ENCODE results near the gene CCDC9.

Gene CCDC9

GRCh38 chr19:47241919-47242577, 14.3 kb upstream of the CCDC9 start:
- no peak for TF ChIP-seq RAD21 (IDR thresholded peaks at IDR 0.05; ENCODE audit: low read depth)
- no peak for TF ChIP-seq ZBTB7A (IDR thresholded peaks at IDR 0.05; ENCODE audit: low read depth)
- no peak for TF ChIP-seq EGR1 (IDR thresholded peaks at IDR 0.05)
- TF ChIP-seq YY1 (IDR thresholded peaks at IDR 0.05; ENCODE audit: low read depth), result no peak
- no peak for TF ChIP-seq TCF12 (IDR thresholded peaks at IDR 0.05; ENCODE audit: low read depth)
- TF ChIP-seq EP300 (IDR thresholded peaks at IDR 0.05; ENCODE audit: borderline replicate concordance), result no peak
- no peak for TF ChIP-seq TEAD4 (IDR thresholded peaks at IDR 0.05)
- TF ChIP-seq REST (IDR thresholded peaks at IDR 0.05; ENCODE audit: low read depth), result no peak
- no peak for TF ChIP-seq CEBPB (IDR thresholded peaks at IDR 0.05)

GRCh38 chr19:47243364-47243775, 13.0 kb upstream of the CCDC9 start:
- no peak for TF ChIP-seq YY1 (IDR thresholded peaks at IDR 0.05; ENCODE audit: low read depth)
- no peak for TF ChIP-seq CREB1 (IDR thresholded peaks at IDR 0.05; ENCODE audit: low read depth)
- TF ChIP-seq TEAD4 (IDR thresholded peaks at IDR 0.05), result no peak
- TF ChIP-seq RAD21 (IDR thresholded peaks at IDR 0.05; ENCODE audit: low read depth), result no peak
- no peak for TF ChIP-seq TAF1 (IDR thresholded peaks at IDR 0.05; ENCODE audit: low read depth)
- no peak for TF ChIP-seq USF1 (IDR thresholded peaks at IDR 0.05)
- no peak for TF ChIP-seq NFIC (IDR thresholded peaks at IDR 0.05)
- no peak for TF ChIP-seq FOXM1 (IDR thresholded peaks at IDR 0.05; ENCODE audit: borderline replicate concordance, low read depth)
- TF ChIP-seq EP300 (IDR thresholded peaks at IDR 0.05; ENCODE audit: borderline replicate concordance), result no peak
- no peak for TF ChIP-seq CEBPB (IDR thresholded peaks at IDR 0.05)

GRCh38 chr19:47243776-47244547, 12.4 kb upstream of the CCDC9 start:
- no peak for TF ChIP-seq TAF1 (IDR thresholded peaks at IDR 0.05; ENCODE audit: low read depth)
- TF ChIP-seq REST (IDR thresholded peaks at IDR 0.05; ENCODE audit: low read depth), result no peak
- TF ChIP-seq NFIC (IDR thresholded peaks at IDR 0.05), result peak; percentile 45; the same call in 1 of the 2 replicates
- peak; percentile 69 for TF ChIP-seq ZBTB7A (IDR thresholded peaks at IDR 0.05; ENCODE audit: low read depth)
- peak; percentile 96 for TF ChIP-seq MAX (IDR thresholded peaks at IDR 0.05)
- TF ChIP-seq TCF12 (IDR thresholded peaks at IDR 0.05; ENCODE audit: low read depth), result peak; percentile 75
- no peak for TF ChIP-seq CREB1 (IDR thresholded peaks at IDR 0.05; ENCODE audit: low read depth)
- TF ChIP-seq TEAD4 (IDR thresholded peaks at IDR 0.05), result 0 out of 2 replicates have a peak, but pooled peaks have one; percentile 11
- no peak for TF ChIP-seq EGR1 (IDR thresholded peaks at IDR 0.05)
- TF ChIP-seq EP300 (IDR thresholded peaks at IDR 0.05; ENCODE audit: borderline replicate concordance), result no peak; the same call in 1 of the 2 replicates
- TF ChIP-seq USF1 (IDR thresholded peaks at IDR 0.05), result peak; percentile 46
- TF ChIP-seq RAD21 (IDR thresholded peaks at IDR 0.05; ENCODE audit: low read depth), result peak; percentile 94
- TF ChIP-seq CEBPB (IDR thresholded peaks at IDR 0.05), result peak; percentile 85; the same call in 1 of the 2 replicates
- TF ChIP-seq FOXM1 (IDR thresholded peaks at IDR 0.05; ENCODE audit: borderline replicate concordance, low read depth), result no peak
- no peak for TF ChIP-seq YY1 (IDR thresholded peaks at IDR 0.05; ENCODE audit: low read depth)

GRCh38 chr19:47247308-47247990, 8.9 kb upstream of the CCDC9 start:
- peak; percentile 64 for TF ChIP-seq RAD21 (IDR thresholded peaks at IDR 0.05; ENCODE audit: low read depth)
- TF ChIP-seq TEAD4 (IDR thresholded peaks at IDR 0.05), result no peak

- peak; percentile 85 for TF ChIP-seq CEBPB (IDR thresholded peaks at IDR 0.05)
Observed at GRCh38 chr19:47253016-47253415, 3.3 kb upstream of the CCDC9 start.

- TF ChIP-seq TEAD4 (IDR thresholded peaks at IDR 0.05) (peak; percentile 97), NFIC (IDR thresholded peaks at IDR 0.05) (peak; percentile 83), ZBTB7A (IDR thresholded peaks at IDR 0.05; ENCODE audit: low read depth) (0 out of 2 replicates have a peak, but pooled peaks have one; percentile 42), REST (IDR thresholded peaks at IDR 0.05; ENCODE audit: low read depth) (no peak), CEBPB (IDR thresholded peaks at IDR 0.05) (peak; percentile 42; the same call in 1 of the 2 replicates), TAF1 (IDR thresholded peaks at IDR 0.05; ENCODE audit: low read depth) (no peak), EP300 (IDR thresholded peaks at IDR 0.05; ENCODE audit: borderline replicate concordance) (peak; percentile 87), USF1 (IDR thresholded peaks at IDR 0.05) (no peak; the same call in 1 of the 2 replicates), RAD21 (IDR thresholded peaks at IDR 0.05; ENCODE audit: low read depth) (no peak), FOXM1 (IDR thresholded peaks at IDR 0.05; ENCODE audit: borderline replicate concordance, low read depth) (peak; percentile 76; the same call in 1 of the 2 replicates), EGR1 (IDR thresholded peaks at IDR 0.05) (peak; percentile 2; the same call in 1 of the 2 replicates), MAX (IDR thresholded peaks at IDR 0.05) (peak; percentile 39; the same call in 1 of the 2 replicates), CREB1 (IDR thresholded peaks at IDR 0.05; ENCODE audit: low read depth) (no peak), YY1 (IDR thresholded peaks at IDR 0.05; ENCODE audit: low read depth) (no peak; the same call in 1 of the 2 replicates), TCF12 (IDR thresholded peaks at IDR 0.05; ENCODE audit: low read depth) (peak; percentile 93)
Observed at GRCh38 chr19:47253467-47253881, 2.9 kb upstream of the CCDC9 start.
